Osteocyte (in vitro differentiated cells): ENCODE results near the gene C18orf54. TPM values are rescaled to one million over a fixed set of nuclear protein-coding genes. Genes with fewer than 3 reads are reported as not detected.

Source experiments
- DNase-seq: peaks from one replicate; pipeline ENCODE4 v3.0.0; 2021; ENCODE audit warnings: mixed read lengths; ENCODE audit not compliant: unreplicated experiment; ENCODE audit errors: extremely low spot score
- H3K27ac Mint-ChIP-seq: one replicate; pipeline ENCODE4 v1.8.0; 2021; ENCODE audit warnings: mild to moderate bottlenecking, mixed read lengths; ENCODE audit not compliant: unreplicated experiment
- H3K27me3 Mint-ChIP-seq: one replicate; pipeline ENCODE4 v1.8.0; 2021; ENCODE audit warnings: mixed read lengths; ENCODE audit not compliant: unreplicated experiment
- H3K36me3 Mint-ChIP-seq: one replicate; pipeline ENCODE4 v1.8.0; 2021; ENCODE audit warnings: mixed read lengths; ENCODE audit not compliant: unreplicated experiment
- H3K4me1 Mint-ChIP-seq: one replicate; pipeline ENCODE4 v1.8.0; 2021; ENCODE audit warnings: mixed read lengths; ENCODE audit not compliant: unreplicated experiment
- H3K4me3 Mint-ChIP-seq: one replicate; pipeline ENCODE4 v1.8.0; 2021; ENCODE audit warnings: mild to moderate bottlenecking, moderate library complexity, mixed read lengths; ENCODE audit not compliant: unreplicated experiment
- H3K9me3 Mint-ChIP-seq: one replicate; pipeline ENCODE4 v1.8.0; 2021; ENCODE audit warnings: mixed read lengths; ENCODE audit not compliant: unreplicated experiment
- CTCF ChIP-seq: fragments of 200-600 bp; sonication (generic); IDR thresholded peaks from 2 replicates; pipeline ENCODE4 v1.5.0; 2021; ENCODE audit warnings: antibody characterized with exemption, mild to moderate bottlenecking, moderate library complexity
- total RNA-seq: library from RNA; stranded (reverse); gene quantifications from 2 replicates; pipeline ENCODE4 v1.2.1, GENCODE V29; 2021

C18orf54 gene
- total RNA-seq, 1 donor from 2014 or later, result 6.4 TPM

GRCh38 chr18:54416436-54416835 lies 58.7 kb downstream of the C18orf54 start:
- H3K4me3 Mint-ChIP-seq, result no peak overlapping the region
- no peaks in the 10 kb centered on the region for H3K36me3 Mint-ChIP-seq
- H3K27me3 Mint-ChIP-seq, result peaks cover 24% of the 10 kb centered on the region
- no peaks in the 10 kb centered on the region for H3K9me3 Mint-ChIP-seq
- peaks cover 14% of the 10 kb centered on the region for H3K4me1 Mint-ChIP-seq
- TF ChIP-seq CTCF, result no peak
- DNase-seq, result no peak
- peak overlapping the region; percentile 24 for H3K27ac Mint-ChIP-seq

- no peak for DNase-seq
- Mint-ChIP-seq H3K36me3 (no peaks in the 10 kb centered on the region), H3K27ac (no peak overlapping the region), H3K27me3 (peaks cover 50% of the 10 kb centered on the region), H3K4me1 (no peaks in the 10 kb centered on the region), H3K9me3 (no peaks in the 10 kb centered on the region), H3K4me3 (no peak overlapping the region)
- TF ChIP-seq CTCF, result no peak
These were observed 66.1 kb downstream of the C18orf54 start for GRCh38 chr18:54423831-54424230.

GRCh38 chr18:54426085-54426665 lies 68.5 kb downstream of the C18orf54 start:
- H3K9me3 Mint-ChIP-seq, result no peaks in the 10 kb centered on the region
- H3K27me3 Mint-ChIP-seq, result peaks cover 44% of the 10 kb centered on the region
- H3K36me3 Mint-ChIP-seq, result no peaks in the 10 kb centered on the region
- DNase-seq, result no peak
- H3K4me3 Mint-ChIP-seq, result no peak overlapping the region
- H3K27ac Mint-ChIP-seq, result no peak overlapping the region
- H3K4me1 Mint-ChIP-seq, result no peaks in the 10 kb centered on the region
- no peak for TF ChIP-seq CTCF

Other genes starting within 250 kb of the C18orf54 start
- 58.3 and 62.5 TPM in 2 replicates for gene MBD2, start 133.2 kb upstream of the C18orf54 start, total RNA-seq
- gene POLI, start 88.4 kb upstream of the C18orf54 start, total RNA-seq, result 26.6 and 29.7 TPM in 2 replicates
- gene STARD6, start within 50 bp of the C18orf54 start, total RNA-seq, result not detected in 2 replicates
- not detected in 2 replicates for gene DYNAP, start 233.3 kb downstream of the C18orf54 start, total RNA-seq